HepG2 (cell line): ENCODE measurements around the gene WFDC1. TPM values are rescaled to one million over a fixed set of nuclear protein-coding genes. Genes with fewer than 3 reads are reported as not detected.

Experiments
- ATAC-seq: fragments of 200-7000 bp; cut with Tn5 transposase; 3 replicates; pipeline ENCODE4 v1.9.1; 2020; ENCODE audit warnings: mild to moderate bottlenecking, moderate library complexity
- BruUV-seq: library from RNA; stranded (reverse); fragments of 400-500 nt; replicated peaks from 2 replicates; lab custom pipeline; 2021; lab: Mats Ljungman, UMichigan
- CTCF ChIA-PET: fragments of 300-600 bp; formaldehyde crosslinking; extraction: SDS; loops from one replicate; lab custom pipeline; 2021; ENCODE audit warnings: low total read pairs, inconsistent platforms, low intra/inter-chr PET ratio; lab: Yijun Ruan, JAX
- POLR2A ChIA-PET: fragments of 350-600 bp; sonication (Branson Sonifier 250); formaldehyde crosslinking; loops from one replicate; lab custom pipeline; 2020; ENCODE audit warnings: antibody characterized with exemption, inconsistent platforms; lab: Yijun Ruan, JAX
- DNase-seq: peaks from one replicate; pipeline ENCODE4 v3.0.0-alpha.2; 2015; ENCODE audit warnings: low spot score
- FAIRE-seq: peaks from 3 replicates; lab custom pipeline; 2011; peaks lifted over from hg19 to GRCh38; lab: Jason Lieb, UNC
- H2AFZ ChIP-seq: one replicate; pipeline ENCODE4 v1.6.1; 2011; ENCODE audit warnings: low read length, inconsistent platforms
- H3K27ac ChIP-seq: fragments of 300-600 bp; 3 replicates; pipeline ENCODE4 v1.8.0; 2011; ENCODE audit warnings: mixed run types, mild to moderate bottlenecking, mixed read lengths, low read length, inconsistent platforms; ENCODE audit not compliant: insufficient read depth; ENCODE audit errors: extremely low read length
- H3K27me3 ChIP-seq, 2 experiments: fragments of 200-600 bp in 1 of 2; 2 replicates in 1 of 2; 3 replicates in 1 of 2; pipeline versions ENCODE4 v1.6.0 to v1.8.0; 2011; ENCODE audit warnings: low read length in 2 of 2, mild to moderate bottlenecking in 2 of 2, moderate library complexity in 2 of 2, inconsistent platforms in 1 of 2; ENCODE audit not compliant: insufficient read depth in 2 of 2, control insufficient read depth in 1 of 2
- H3K36me3 ChIP-seq, 2 experiments: fragments of 200-600 bp in 1 of 2; replicated peaks in 1 of 2; 2 replicates in 1 of 2; 3 replicates in 1 of 2; pipeline versions ENCODE4 v1.5.1 to v1.8.0; 2011; ENCODE audit warnings: low read length in 2 of 2, inconsistent platforms in 1 of 2; ENCODE audit not compliant: insufficient read depth in 2 of 2, control insufficient read depth in 1 of 2
- H3K4me1 ChIP-seq: 2 replicates; pipeline ENCODE4 v1.5.1; 2012; ENCODE audit warnings: low read length, inconsistent platforms; ENCODE audit not compliant: insufficient read depth
- H3K4me2 ChIP-seq: 2 replicates; pipeline ENCODE4 v1.6.0; 2011; ENCODE audit warnings: low read depth, low read length, inconsistent platforms
- H3K4me3 ChIP-seq, 3 experiments: fragments of 200-600 bp in 1 of 3; sonication (generic), shearing (Covaris generic) in 1 of 3; replicated peaks in 1 of 3; 2 replicates each; pipeline ENCODE4 v1.5.1; 2011 to 2016; ENCODE audit warnings: low read length in 3 of 3, inconsistent platforms in 2 of 3, low read depth in 2 of 3, mild to moderate bottlenecking in 2 of 3, control low read depth in 1 of 3, mixed read lengths in 1 of 3; ENCODE audit not compliant: insufficient read depth in 1 of 3
- H3K79me2 ChIP-seq: one replicate; pipeline ENCODE4 v1.6.1; 2011; ENCODE audit warnings: low read length, inconsistent platforms; ENCODE audit not compliant: insufficient read depth
- H3K9ac ChIP-seq: 2 replicates; pipeline ENCODE4 v1.6.0; 2011; ENCODE audit warnings: mild to moderate bottlenecking, low read depth, low read length, inconsistent platforms; ENCODE audit not compliant: insufficient read depth
- H3K9me3 ChIP-seq: 2 replicates; pipeline ENCODE4 v1.5.1; 2012; ENCODE audit warnings: mild to moderate bottlenecking, low read length
- H4K20me1 ChIP-seq: 2 replicates; pipeline ENCODE4 v1.6.0; 2011; ENCODE audit warnings: inconsistent platforms, mild to moderate bottlenecking, low read length, moderate library complexity; ENCODE audit not compliant: insufficient read depth
- BORCS8-MEF2B ChIP-seq: sonication (generic); formaldehyde crosslinking; IDR thresholded peaks from 2 replicates; pipeline ENCODE4 v1.8.0; 2022; ENCODE audit warnings: mild to moderate bottlenecking, missing genetic modification reagents
- EP300 ChIP-seq, 3 experiments: sonication (generic) in 1 of 3; formaldehyde crosslinking in 1 of 3; IDR thresholded peaks; 2 replicates each; pipeline versions ENCODE4 v1.5.1 to v1.6.1; 2011 to 2020; ENCODE audit warnings: low read depth in 2 of 3, low read length in 2 of 3, borderline replicate concordance in 1 of 3, improper control_type of control experiment in 1 of 3, mild to moderate bottlenecking in 1 of 3, missing genetic modification reagents in 1 of 3, moderate library complexity in 1 of 3
- FOXP4 ChIP-seq: sonication (generic); formaldehyde crosslinking; IDR thresholded peaks from 2 replicates; pipeline ENCODE4 v1.4.0; 2020; ENCODE audit warnings: missing genetic modification reagents
- IKZF1 ChIP-seq: fragments of 450-650 bp; IDR thresholded peaks from 2 replicates; pipeline ENCODE4 v1.7.1; 2016
- KLF11 ChIP-seq: IDR thresholded peaks from 2 replicates; pipeline ENCODE4 v1.6.1; 2016; ENCODE audit warnings: missing compliant biosample characterization
- MTF1 ChIP-seq: sonication (generic); formaldehyde crosslinking; IDR thresholded peaks from 2 replicates; pipeline ENCODE4 v1.5.0; 2020; ENCODE audit warnings: missing genetic modification reagents
- REXO4 ChIP-seq: sonication (generic); formaldehyde crosslinking; IDR thresholded peaks from 2 replicates; pipeline ENCODE4 v1.8.0; 2022; ENCODE audit warnings: missing genetic modification reagents, mild to moderate bottlenecking, borderline replicate concordance
- SOX6 ChIP-seq, 2 experiments: fragments of 450-650 bp in 1 of 2; sonication (generic) in 1 of 2; formaldehyde crosslinking in 1 of 2; IDR thresholded peaks; 2 replicates each; pipeline versions ENCODE4 v1.4.0 to v1.6.1; 2017 to 2020; ENCODE audit warnings: antibody characterized with exemption in 1 of 2, mild to moderate bottlenecking in 1 of 2, missing genetic modification reagents in 1 of 2
- TCF7 ChIP-seq: sonication (generic); IDR thresholded peaks from 2 replicates; pipeline ENCODE4 v1.6.1; 2016; ENCODE audit warnings: antibody characterized with exemption, low read depth
- ZKSCAN5 ChIP-seq: sonication (generic); formaldehyde crosslinking; IDR thresholded peaks from 2 replicates; pipeline ENCODE4 v1.5.1; 2020; ENCODE audit warnings: mild to moderate bottlenecking, missing genetic modification reagents
- ZNF17 ChIP-seq: sonication (generic); formaldehyde crosslinking; IDR thresholded peaks from 2 replicates; pipeline ENCODE4 v1.5.0; 2020; ENCODE audit warnings: mild to moderate bottlenecking, missing genetic modification reagents
- ZNF367 ChIP-seq: sonication (generic); formaldehyde crosslinking; IDR thresholded peaks from 2 replicates; pipeline ENCODE4 v1.4.0; 2020; ENCODE audit warnings: missing genetic modification reagents, borderline replicate concordance
- ZNF432 ChIP-seq: sonication (generic); formaldehyde crosslinking; IDR thresholded peaks from 2 replicates; pipeline ENCODE4 v1.5.0; 2020; ENCODE audit warnings: missing genetic modification reagents, mild to moderate bottlenecking, borderline replicate concordance
- ZNF547 ChIP-seq: sonication (generic); formaldehyde crosslinking; IDR thresholded peaks from 2 replicates; pipeline ENCODE4 v1.5.1; 2020; ENCODE audit warnings: mild to moderate bottlenecking, missing genetic modification reagents
- ZNF557 ChIP-seq: sonication (generic); formaldehyde crosslinking; IDR thresholded peaks from 2 replicates; pipeline ENCODE4 v1.4.0; 2020; ENCODE audit warnings: missing genetic modification reagents
- ZNF878 ChIP-seq: sonication (generic); formaldehyde crosslinking; IDR thresholded peaks from 2 replicates; pipeline ENCODE4 v1.8.1; 2023; ENCODE audit warnings: mild to moderate bottlenecking, missing genetic modification reagents, moderate library complexity
- ZSCAN9 ChIP-seq: IDR thresholded peaks from 2 replicates; pipeline ENCODE4 v1.6.1; 2016; ENCODE audit warnings: borderline replicate concordance
- WGBS: methylation state at CpG from one replicate; pipeline ENCODE4 v1.1.6; 2017; ENCODE audit warnings: low lambda C conversion rate; 5-methylcytosine and 5-hydroxymethylcytosine counted together
- in situ Hi-C: cut with HindIII; loops from 2 replicates; pipeline ENCODE4 v1.10.0; 2017; ENCODE audit warnings: low pct_unique_long_range_greater_than_20kb; ENCODE audit not compliant: extremely low pct_ligation_motif_present
- intact Hi-C: fragments of 100-400 bp; cut with micrococcal nuclease; formaldehyde crosslinking; loops from one replicate; pipeline ENCODE4 v1.10.0; 2022; ENCODE audit not compliant: unreplicated experiment
- polyA plus RNA-seq, 8 experiments: library from polyadenylated mRNA; depleted of rRNA in 3 of 8; stranded (reverse) in 7 of 8; unstranded in 1 of 8; fragments of >200 nt; fragmentation: Illumina TruSeq in 4 of 8; extraction: Trizol in 4 of 8; gene quantifications; 2 replicates each; pipeline versions ENCODE4 v1.2.1 to v1.2.3, GENCODE V29; 2011 to 2016; ENCODE audit warnings: low read depth in 4 of 8, missing spikeins in 1 of 8, mixed read lengths in 1 of 8; ENCODE audit not compliant: insufficient read depth in 1 of 8
- total RNA-seq, 5 experiments: library from RNA; depleted of rRNA; stranded (reverse); fragments of >200 nt; fragmentation: Illumina TruSeq; extraction: Trizol; gene quantifications; 2 replicates each; pipeline ENCODE4 v1.2.3, GENCODE V29; 2016; ENCODE audit warnings: low read depth in 1 of 5

Gene WFDC1
- total and polyA plus RNA-seq, 2 of the 13 experiments (the other 11 are each of a cell fraction or from before 2014, with no cell fraction given): not detected

DNA sequence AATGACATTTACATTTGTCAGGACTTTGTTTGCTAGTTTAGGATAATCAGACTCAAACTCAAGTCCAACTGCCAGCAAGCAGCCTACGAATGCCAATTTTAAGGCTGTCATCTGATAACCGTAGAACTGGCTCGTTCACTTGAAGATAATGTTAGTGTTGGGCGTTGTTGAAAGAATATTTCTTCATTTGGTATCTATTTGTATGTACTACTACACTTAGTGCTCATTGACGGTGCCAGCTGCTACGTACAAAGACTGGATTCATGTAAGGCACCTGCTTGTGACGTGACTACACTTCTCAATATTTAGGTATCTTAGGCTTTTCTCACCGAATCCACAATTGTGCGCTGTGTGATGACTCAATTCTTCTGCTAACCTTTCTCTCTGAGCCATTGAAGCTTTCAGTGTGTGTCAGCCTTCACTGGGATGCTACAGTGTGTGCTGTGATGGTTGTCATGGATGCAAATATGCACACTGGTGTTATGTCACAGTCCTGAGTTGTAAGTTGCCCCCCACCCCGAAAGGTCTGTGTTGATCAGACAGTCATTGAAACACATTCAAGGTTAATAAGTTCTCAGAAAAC is 79.3 kb downstream of the WFDC1 start:
- BruUV-seq: no TSS peak
- FAIRE-seq: no peak
- in situ Hi-C loops (no loop called here), intact Hi-C loops (no loop called here)
- Histone ChIP-seq H3K79me2 (no peaks in the 10 kb centered on the region), H3K4me1 (peaks cover 17% of the 10 kb centered on the region), H3K4me2 (no peak overlapping the region), H3K27me3 (peaks cover 7 to 51% of the 10 kb centered on the region in 2 experiments; a peak in 3 of 5 replicates), H3K27ac (no peak overlapping the region), H2AFZ (no peak overlapping the region), H3K9ac (no peak overlapping the region), H3K36me3 (no peaks in the 10 kb centered on the region), H3K4me3 (no peak overlapping the region), H3K9me3 (no peaks in the 10 kb centered on the region), H4K20me1 (no peaks in the 10 kb centered on the region)
- 18% methylated on average over 10 of the region's 10 CpGs for WGBS
- no peak for DNase-seq
- no peak for TF ChIP-seq EP300 (IDR thresholded peaks at IDR 0.05; ENCODE audit: low read depth in 2 of 2, low read length in 2 of 2)
- no peak for TF ChIP-seq EP300 (CRISPR knock-in tag; IDR thresholded peaks at IDR 0.05; ENCODE audit: borderline replicate concordance)
- TF ChIP-seq MTF1: no peak
- no peak for TF ChIP-seq SOX6 (IDR thresholded peaks at IDR 0.05)
- TF ChIP-seq SOX6 (CRISPR knock-in tag; IDR thresholded peaks at IDR 0.05): no peak
- no peak for TF ChIP-seq ZNF878 (CRISPR knock-in tag)
- no peak for TF ChIP-seq ZNF547 (CRISPR knock-in tag)
- no peak for TF ChIP-seq ZNF432 (CRISPR knock-in tag)
- no peak for TF ChIP-seq ZNF17 (CRISPR knock-in tag)
- TF ChIP-seq IKZF1: no peak
- TF ChIP-seq ZNF557 (CRISPR knock-in tag): no peak
- ChIA-PET CTCF (no interaction called here), POLR2A (no interaction called here)
- ATAC-seq: no peak

DNA sequence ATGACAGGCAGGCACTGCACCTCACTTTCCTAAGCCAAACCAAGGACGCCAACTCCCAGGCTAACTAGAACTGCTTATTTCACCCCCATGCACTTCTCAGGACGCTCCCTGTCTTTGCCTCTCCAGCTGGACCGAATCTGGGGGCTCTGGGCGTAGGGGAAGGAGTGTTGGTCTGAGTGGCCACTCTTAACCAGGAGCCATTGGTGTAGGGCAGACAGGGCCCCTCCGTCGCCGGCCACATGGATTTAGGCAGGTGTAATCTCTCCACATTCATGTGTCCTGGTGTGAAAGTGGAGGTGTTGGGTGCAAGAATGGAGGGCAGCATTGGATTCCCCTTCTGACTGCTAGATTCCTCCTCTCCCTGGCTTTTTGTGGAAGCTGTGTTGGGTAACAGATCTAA is 83.4 kb downstream of the WFDC1 start:
- CTCF ChIA-PET: no interaction called here
- POLR2A ChIA-PET: no interaction called here
- TF ChIP-seq ZNF367 (CRISPR knock-in tag): no peak
- no peak for TF ChIP-seq ZSCAN9 (CRISPR knock-in tag)
- TF ChIP-seq REXO4 (CRISPR knock-in tag): no peak
- no peak for TF ChIP-seq ZKSCAN5 (CRISPR knock-in tag)
- TF ChIP-seq FOXP4 (CRISPR knock-in tag): no peak
- TF ChIP-seq TCF7: no peak
- TF ChIP-seq BORCS8-MEF2B (CRISPR knock-in tag): no peak
- no peak for TF ChIP-seq KLF11 (CRISPR knock-in tag)

More for the DNA sequence above, 83.4 kb downstream of the WFDC1 start:
- no peaks in the 10 kb centered on the region for H3K79me2 ChIP-seq
- H4K20me1 ChIP-seq: no peaks in the 10 kb centered on the region
- intact Hi-C loops: no loop called here
- no peak overlapping the region for H3K9ac ChIP-seq
- no TSS peak for BruUV-seq
- in situ Hi-C loops: no loop called here
- ATAC-seq (no peak; the same call in 2 of the 3 replicates), FAIRE-seq (no peak), DNase-seq (no peak)
- H3K4me2 ChIP-seq: no peak overlapping the region
- 30% methylated on average over 5 of the region's 7 CpGs for WGBS
- H3K36me3 ChIP-seq: no peaks in the 10 kb centered on the region
- H3K4me1 ChIP-seq: no peaks in the 10 kb centered on the region
- no peak overlapping the region for H2AFZ ChIP-seq
- no peak overlapping the region for H3K4me3 ChIP-seq
- H3K27me3 ChIP-seq: peaks cover 9 to 50% of the 10 kb centered on the region in 2 experiments; a peak in 3 of 5 replicates
- H3K9me3 ChIP-seq: no peaks in the 10 kb centered on the region
- H3K27ac ChIP-seq: no peak overlapping the region
